Measurements from ENCODE around the gene HLA-A.

HLA-A gene

DNA sequence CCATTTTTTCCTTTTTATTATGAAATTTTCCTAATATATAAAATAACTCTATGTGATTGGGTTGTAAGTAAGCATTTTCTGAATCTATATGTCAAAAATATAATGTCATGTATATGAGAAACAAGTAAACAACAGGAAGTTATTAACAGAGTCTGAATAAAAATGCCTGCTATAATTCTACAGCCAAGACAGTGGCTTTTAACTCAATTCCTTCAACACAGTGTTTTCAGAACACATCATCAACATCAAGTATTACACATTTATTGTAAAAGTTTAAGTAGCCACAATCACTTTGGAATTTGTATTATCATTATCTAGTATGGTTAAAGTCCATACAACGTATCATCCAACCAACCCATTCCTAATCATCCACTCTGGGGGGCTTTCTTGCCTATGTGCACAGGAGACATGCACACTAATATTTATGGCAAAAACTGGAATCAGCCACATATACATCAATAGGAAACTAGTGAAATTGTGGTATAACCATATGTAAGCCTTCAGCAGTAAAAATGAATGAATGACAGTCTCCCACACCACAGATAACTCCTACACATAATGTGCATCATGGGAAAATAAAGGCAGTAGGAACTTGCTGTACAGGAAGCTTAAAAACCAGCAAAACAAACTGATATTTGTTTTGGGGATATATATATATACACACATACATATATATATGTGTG, 6.9 kb upstream of the HLA-A start:
- DNase-seq (ENCODE audit: low read depth): no peak

DNA sequence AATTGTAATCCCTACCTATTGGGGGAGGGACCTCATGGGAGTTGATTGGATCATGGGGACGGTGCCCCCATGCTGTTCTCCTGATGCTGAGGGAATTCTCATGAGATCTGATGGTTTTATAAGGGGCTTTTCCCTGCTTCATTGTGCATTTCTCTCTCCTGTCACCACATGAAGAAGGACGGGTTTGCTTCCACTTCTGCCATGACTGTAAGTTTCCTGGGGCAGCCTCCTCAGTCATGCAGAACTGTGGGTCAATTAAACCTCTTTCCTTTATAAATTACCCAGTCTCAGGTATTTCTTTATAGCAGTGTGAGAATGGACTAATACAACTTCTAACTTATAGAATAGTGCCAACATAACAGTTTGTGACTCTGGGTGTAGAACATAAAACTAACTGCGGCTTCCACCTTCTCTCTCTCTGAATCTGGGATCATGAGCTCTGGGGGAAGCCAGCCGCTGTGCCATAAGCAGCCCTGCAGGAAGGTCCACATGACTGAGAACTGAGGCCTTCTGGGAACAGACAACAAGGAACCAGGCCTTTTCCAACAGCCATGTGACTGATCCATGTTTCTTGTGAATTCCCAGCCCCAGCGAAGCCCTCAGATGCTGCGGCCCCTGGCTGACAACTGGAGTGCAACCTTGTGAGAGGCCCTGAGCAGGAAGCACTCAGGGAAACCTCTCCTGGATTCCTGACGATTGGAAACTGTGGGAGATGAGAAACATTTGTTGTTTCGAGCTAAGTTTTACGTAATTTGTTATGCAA, 3.4 kb upstream of the HLA-A start:
- DNase-seq (ENCODE audit: low read depth): no peak

DNA sequence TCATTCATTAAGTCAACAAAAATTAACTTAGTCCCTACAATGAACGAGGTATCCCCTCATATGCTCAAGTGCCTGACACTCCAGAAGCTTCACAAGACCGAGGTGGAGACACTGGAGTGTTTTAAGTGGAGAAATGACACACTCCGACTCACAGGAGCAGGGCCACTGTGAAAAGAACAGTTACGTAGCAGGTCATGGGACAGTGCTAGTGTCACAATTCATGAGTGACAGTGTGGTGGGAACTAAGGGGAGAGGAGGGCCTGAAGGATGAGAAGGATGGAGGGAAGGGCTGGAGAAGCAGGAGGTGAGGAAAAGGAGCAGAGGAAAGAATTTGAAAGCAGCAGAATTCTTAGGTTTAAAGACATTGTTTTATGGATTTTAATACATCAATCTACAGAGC, 1.3 kb upstream of the HLA-A start:
- no peak for DNase-seq (ENCODE audit: low read depth)

DNA sequence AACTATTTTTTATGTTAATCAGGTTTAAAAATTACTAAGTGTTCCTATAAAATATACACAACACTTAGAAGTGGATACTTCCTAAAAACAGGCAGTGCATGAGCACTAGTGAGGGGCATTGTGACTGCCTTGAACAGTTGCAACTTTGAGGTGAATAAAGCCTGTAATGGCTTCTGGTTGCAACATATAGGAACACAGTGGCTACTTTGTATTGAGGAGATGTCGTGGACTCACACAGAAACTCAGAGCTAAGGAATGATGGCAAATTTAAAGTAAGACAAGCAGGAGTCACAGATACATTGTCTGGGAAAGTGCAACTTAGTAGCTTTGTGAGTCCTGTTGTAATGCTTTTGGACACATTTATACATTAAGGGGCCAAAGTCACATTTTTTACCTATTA, 861 bp upstream of the HLA-A start:
- DNase-seq (ENCODE audit: low read depth): no peak

DNA sequence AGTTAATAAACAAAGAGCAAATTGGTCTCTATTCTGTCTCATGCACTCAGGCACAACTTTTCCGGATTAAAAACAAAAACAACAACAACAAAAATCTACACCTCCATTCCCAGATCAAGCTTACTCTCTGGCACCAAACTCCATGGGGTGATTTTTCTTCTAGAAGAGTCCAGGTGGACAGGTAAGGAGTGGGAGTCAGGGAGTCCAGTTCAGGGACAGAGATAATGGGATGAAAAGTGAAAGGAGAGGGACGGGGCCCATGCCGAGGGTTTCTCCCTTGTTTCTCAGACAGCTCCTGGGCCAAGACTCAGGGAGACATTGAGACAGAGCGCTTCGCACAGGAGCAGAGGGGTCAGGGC, 437 bp upstream of the HLA-A start:
- no peak for DNase-seq (ENCODE audit: low read depth)

DNA sequence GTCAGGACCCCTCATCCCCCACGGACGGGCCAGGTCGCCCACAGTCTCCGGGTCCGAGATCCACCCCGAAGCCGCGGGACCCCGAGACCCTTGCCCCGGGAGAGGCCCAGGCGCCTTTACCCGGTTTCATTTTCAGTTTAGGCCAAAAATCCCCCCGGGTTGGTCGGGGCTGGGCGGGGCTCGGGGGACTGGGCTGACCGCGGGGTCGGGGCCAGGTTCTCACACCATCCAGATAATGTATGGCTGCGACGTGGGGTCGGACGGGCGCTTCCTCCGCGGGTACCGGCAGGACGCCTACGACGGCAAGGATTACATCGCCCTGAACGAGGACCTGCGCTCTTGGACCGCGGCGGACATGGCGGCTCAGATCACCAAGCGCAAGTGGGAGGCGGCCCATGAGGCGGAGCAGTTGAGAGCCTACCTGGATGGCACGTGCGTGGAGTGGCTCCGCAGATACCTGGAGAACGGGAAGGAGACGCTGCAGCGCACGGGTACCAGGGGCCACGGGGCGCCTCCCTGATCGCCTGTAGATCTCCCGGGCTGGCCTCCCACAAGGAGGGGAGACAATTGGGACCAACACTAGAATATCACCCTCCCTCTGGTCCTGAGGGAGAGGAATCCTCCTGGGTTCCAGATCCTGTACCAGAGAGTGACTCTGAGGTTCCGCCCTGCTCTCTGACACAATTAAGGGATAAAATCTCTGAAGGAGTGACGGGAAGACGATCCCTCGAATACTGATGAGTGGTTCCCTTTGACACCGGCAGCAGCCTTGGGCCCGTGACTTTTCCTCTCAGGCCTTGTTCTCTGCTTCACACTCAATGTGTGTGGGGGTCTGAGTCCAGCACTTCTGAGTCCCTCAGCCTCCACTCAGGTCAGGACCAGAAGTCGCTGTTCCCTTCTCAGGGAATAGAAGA, 978 bp downstream of the HLA-A start:
- DNase-seq (ENCODE audit: low read depth): no peak

DNA sequence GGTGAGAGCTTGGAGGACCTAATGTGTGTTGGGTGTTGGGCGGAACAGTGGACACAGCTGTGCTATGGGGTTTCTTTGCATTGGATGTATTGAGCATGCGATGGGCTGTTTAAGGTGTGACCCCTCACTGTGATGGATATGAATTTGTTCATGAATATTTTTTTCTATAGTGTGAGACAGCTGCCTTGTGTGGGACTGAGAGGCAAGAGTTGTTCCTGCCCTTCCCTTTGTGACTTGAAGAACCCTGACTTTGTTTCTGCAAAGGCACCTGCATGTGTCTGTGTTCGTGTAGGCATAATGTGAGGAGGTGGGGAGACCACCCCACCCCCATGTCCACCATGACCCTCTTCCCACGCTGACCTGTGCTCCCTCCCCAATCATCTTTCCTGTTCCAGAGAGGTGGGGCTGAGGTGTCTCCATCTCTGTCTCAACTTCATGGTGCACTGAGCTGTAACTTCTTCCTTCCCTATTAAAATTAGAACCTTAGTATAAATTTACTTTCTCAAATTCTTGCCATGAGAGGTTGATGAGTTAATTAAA, 3.0 kb downstream of the HLA-A start:
- DNase-seq (ENCODE audit: low read depth): no peak

DNA sequence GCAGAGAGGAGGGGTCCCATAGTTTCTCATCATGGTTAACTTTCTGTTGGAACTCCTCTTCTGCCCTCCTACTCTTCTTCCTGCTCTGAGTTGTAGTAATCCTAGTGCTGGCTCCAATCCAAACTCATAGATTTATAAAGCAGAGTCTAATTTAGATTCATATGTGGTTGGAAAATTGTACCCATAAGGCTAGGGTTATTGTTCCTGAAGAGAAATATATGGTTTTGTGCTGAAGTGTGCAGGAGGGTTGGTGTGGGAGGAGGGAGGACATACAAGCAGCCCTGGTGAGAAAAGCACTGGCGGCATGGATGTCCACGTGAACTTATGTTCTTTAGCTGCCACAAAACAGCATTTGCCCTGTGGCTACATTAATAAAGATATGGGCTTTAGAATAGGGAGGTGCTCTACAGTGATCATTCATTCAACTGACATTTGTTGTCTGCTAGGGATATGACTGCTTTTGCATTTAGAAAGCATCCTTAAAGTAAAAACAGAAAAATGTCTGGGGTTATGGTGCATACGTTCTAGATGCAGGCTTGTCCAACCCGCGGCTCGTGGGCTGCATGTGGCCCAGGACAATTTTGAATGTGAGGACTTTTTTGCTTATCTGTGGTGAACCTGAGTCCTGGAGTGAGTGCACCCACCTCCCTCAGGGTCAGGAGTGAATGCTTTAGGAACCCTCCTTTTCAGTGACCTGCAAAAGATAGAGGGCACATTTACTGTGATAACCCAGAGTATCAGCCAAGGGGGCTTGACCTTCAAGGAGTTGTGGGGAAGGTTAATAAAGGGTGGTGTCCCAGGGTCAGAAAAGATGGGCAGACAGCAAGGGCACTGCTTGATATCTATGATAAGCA, 4.1 kb downstream of the HLA-A start:
- no peak for DNase-seq (ENCODE audit: low read depth)

DNA sequence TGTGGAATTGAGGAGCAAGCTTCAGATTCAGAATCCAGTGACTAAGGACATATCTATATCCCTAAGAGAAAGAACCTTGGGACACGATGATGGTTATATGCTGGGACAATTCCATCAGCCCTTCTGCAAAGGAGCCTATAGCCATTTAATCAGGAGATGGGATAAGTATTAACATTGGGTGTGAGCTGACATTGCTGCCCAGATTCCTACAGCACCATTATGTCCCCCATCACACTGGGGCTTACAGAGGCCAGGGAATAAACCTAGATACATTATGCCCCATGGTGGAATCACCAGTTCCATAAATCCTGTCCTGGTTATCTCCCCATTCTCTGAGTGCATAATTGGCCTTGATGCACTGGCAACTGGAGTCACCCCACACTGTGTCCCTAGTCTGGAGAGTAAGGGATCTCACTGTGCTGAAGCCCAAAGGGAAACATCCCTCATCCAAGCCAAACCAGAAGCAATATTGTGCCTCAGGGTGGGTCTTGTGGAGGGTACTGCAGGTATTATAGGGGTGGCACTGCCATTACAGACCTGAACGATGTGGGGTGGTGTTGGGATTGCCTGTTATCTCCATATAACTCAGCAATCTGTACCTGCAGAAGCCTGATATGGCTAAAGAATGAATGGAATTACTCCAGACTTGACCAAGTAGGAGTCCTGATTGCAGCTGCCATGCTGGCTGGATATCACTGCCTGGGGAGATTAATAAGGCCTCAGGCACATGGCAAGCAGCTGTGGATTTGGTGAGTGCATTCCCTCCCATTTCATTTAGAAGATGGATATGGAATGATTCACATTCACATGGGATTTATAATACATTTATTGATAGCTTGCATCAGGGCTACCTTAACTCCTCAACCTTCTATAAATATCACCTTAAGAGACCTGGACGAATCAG, 5.0 kb downstream of the HLA-A start:
- no peak for DNase-seq (ENCODE audit: low read depth)

DNA sequence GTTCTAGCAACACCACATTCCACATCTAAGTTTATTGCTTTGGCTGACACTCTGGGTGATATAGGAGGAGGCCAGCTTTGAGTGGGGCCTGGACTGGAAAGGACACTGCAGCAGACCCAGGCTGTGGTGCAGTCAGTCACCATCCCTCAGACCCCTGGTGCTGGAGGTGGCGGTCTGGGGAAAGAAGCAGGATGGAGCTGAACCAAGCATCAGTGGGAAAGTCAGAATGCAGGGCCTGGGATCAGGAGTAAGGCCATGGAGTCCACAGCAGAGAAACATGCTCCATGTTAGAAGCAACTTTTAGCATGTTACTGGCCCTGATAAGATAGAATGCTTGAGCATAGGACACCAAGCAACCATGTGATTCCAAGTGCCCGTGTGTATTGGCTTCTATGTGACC, 5.9 kb downstream of the HLA-A start:
- DNase-seq (ENCODE audit: low read depth): no peak

DNA sequence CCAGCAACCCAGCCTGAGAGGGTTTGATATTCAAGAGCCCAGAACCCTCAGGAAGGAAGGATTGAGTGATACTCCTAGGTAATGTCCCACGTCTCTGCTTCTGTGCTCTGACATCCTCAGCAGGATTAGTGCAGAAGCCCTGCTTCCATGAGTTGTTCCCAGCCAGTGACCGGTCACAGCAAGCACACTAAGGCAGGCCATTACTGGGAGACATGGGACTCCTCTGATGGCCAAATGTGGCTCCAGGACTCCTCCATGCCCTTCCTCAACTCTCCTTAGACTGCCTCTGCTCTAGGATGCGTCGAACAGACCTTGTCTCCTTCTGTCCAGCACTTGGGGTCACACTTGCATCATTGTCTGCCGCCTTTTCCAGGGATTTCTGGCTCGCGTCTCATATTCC, 7.6 kb downstream of the HLA-A start:
- no peak for DNase-seq (ENCODE audit: low read depth)

DNA sequence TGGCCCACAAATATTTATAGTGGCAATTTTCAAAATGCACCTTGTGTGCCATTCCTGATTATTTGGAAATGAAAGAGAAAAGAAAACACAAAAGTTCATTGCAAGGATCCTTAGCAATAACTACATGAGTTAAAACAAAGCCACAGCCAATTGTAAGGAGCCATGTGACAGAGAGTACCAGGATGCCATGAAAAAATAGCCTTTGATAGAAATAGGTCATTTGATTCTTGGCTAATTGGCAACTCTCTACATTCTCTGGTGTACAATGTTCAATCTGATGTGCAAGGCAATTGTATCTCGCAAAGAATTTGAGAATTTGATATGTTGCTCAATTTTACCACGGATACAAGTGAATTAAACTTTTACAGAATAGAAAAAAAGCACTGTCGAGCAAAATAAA, 9.6 kb downstream of the HLA-A start:
- DNase-seq (ENCODE audit: low read depth): no peak

DNA sequence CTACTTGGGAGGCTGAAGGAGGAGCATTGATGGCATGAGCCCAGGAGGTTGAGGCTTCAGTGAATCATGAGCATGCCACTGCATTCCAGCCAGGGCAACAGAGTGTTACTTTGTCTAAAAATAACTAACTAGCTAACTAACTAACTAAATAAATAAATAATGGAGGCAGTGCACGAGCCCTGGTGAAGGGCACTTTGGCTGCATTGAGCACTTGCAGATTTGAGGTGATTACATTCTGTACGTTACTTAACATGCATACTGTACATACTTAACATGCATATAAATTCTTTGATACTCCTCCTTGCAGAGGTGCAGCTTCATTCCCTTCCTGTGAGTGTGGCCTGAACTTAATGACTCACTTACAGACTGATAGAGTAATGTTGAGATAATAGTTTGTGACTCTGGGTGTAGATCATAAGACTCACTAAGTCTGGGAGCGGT, 10.7 kb downstream of the HLA-A start:
- peak; percentile 65 for DNase-seq (ENCODE audit: low read depth)

DNA sequence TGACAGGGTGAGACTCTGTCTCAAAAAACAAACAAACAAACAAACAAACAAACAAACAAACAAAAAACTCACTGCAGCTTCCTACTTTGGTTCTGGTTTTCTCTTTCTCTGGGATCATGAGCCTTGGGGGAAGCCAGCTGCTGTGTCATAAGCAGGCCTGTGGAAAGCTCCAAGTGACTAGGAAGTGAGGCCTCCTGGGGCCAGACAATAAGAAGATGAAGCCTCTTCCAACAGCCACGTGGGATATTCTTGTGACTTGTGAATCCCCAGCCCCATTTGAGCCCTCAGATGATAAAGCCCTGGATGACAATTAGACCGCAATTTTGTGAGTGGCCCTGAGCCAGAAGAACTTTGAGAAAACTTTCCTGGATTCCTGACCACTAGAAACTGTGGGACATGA, 11.4 kb downstream of the HLA-A start:
- DNase-seq (ENCODE audit: low read depth): no peak

DNA sequence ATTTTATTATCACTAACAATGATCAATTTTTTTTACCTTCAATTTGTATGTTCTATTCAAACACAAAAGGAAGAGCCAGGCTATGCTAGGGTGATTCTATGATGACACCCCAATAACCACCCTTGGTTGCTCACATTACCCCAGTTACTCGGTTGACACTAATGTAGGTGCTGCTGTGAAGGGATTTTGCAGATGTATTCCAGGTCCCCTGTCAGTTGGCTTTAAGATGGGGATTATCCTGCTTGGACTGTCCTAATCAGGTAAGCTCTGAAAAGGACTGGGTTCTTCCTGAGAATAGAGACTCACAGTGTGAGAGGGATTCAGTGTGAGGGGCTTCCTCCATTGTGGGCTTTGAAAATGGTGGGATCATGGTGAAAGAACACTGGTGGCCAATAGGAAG, 11.9 kb downstream of the HLA-A start:
- DNase-seq (ENCODE audit: low read depth): no peak

DNA sequence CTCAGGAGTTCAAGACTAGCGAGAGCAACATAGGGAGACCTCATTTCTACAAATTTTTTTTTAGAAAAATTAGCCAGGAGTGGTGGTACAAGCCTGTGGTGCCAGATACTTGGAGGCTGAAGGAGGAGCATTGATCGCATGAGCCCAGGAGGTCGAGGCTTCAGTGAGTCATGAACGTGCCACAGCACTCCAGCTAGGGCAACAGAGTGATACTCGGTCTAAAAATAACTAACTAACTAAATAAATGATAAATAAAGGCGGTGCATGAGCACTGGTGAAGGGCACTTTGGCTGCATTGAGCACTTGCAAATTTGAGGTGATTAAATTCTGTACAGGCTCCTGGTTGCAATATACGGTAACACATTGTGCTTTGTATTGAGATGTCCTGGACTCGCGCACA, 13.5 kb downstream of the HLA-A start:
- DNase-seq (ENCODE audit: low read depth): no peak

DNA sequence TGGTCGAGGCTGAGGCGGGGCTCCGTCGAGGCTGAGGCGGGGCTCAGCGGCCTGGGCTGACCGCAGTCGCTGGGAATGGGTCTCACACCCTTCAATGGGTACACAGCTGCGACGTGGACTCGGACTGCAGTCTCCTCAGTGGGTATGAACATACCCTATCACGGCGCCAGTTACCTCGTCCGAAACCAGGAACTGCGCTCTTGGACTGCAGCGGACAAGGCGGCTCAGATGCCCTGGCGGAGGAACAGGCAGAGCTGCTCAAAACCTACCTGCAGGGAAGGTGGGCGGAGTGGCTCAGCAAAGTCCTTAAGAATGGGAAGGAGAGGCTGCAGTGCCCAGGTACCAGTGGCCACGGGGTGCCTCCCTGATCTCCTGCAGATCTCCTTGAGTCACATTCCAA, 14.2 kb downstream of the HLA-A start:
- DNase-seq (ENCODE audit: low read depth): no peak

DNA sequence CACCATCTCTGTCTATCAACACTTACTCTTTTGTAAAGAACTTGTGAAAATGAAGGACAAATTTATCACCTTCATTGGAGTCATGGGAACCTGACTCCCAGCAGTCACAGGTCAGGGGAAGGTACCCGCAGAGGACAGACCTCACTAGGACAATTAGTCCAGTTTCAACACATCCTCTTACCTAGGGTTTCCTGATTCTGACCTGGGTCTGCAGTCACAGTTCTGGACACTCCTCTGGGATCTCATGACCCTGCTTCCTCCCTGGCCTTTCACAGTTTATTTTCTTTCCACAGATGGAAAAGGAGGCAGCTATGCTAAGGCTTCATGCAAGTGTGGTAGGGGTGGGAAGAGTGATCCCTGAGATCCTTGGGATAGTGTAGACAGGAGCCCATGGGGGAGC, 15.7 kb downstream of the HLA-A start:
- DNase-seq (ENCODE audit: low read depth): no peak

DNA sequence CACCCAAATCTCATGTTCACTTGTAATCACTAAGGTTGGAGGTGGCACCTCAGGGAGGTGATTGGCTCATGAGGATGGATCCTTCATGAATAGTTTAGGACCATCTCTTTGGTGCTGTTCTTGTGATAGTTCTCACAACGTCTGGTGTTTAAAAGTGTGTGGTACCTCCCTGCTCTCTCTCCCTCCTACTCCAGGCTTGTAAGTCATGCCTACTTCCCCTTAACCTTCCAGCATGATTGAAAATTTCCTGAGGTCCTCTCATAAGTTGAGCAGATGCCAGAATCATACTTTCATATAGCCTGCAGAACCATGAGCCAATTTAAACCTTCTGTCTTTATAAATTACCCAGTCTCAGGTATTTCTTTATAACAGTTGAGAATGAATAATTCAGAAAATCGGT, 16.6 kb downstream of the HLA-A start:
- no peak for DNase-seq (ENCODE audit: low read depth)

DNA sequence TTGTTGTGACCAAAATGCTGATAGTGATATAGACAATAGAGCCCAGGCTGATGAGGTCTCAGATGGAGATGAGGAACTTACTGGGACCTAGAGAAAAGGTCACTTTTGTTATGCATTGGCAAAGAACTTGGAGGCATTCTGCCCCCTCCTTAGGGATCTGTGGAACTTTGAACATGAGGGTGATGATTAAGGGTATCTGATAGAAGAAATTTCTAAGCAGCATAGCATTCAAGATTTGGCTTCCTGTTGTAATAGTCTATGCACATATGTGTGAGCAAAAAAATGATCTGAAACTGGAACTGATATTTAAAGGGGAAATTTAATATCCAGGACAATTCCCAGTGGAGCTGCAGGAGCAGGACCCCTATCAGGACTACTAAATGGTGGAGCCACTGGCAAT, 17.1 kb downstream of the HLA-A start:
- DNase-seq (ENCODE audit: low read depth): no peak

DNA sequence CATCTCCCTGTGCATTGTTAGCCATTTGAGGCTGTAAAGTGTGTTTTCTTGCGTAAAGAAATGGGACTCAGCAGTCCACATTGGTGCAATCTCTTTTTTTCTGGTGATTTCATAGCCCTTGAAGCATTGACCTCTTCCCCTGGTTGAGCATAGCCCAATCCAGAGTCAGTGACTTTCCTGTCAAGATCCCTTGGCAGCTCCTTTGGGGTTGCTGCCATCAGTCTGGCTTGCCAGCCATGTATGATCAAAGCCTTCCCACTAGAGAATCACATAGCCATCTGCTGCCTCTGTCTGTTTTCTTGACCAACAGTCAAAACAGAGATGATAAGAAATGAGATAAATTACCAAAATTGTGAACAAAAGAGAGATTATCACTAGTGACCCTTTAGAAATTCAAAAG, 19.6 kb downstream of the HLA-A start:
- no peak for DNase-seq (ENCODE audit: low read depth)
